Measurements from ENCODE around the gene ETV5. TPM values are rescaled to one million over a fixed set of nuclear protein-coding genes. Genes with fewer than 3 reads are reported as not detected.

ETV5 gene
- total RNA-seq, 1 donor from 2014 or later = 40.6 TPM

GRCh38 chr3:186090901-186091300, 18.0 kb downstream of the ETV5 start:
- H3K27me3 Mint-ChIP-seq (ENCODE audit: unreplicated experiment) = peaks cover 2% of the 10 kb centered on the region
- H3K9me3 Mint-ChIP-seq (ENCODE audit: unreplicated experiment) = no peaks in the 10 kb centered on the region
- peak overlapping the region; percentile 30 for H3K27ac Mint-ChIP-seq (ENCODE audit: unreplicated experiment)
- no peak for TF ChIP-seq CTCF (IDR thresholded peaks at IDR 0.05; ENCODE audit: unreplicated experiment)
- DNase-seq (ENCODE audit: low spot score) = no peak
- H3K4me3 Mint-ChIP-seq (ENCODE audit: unreplicated experiment) = no peak overlapping the region
- H3K36me3 Mint-ChIP-seq (ENCODE audit: low read depth, unreplicated experiment) = peaks cover 13% of the 10 kb centered on the region
- H3K4me1 Mint-ChIP-seq (ENCODE audit: unreplicated experiment) = peaks cover 21% of the 10 kb centered on the region

GRCh38 chr3:186088335-186088734, 20.6 kb downstream of the ETV5 start:
- H3K4me3 Mint-ChIP-seq (ENCODE audit: unreplicated experiment) = no peak overlapping the region
- peaks cover 36% of the 10 kb centered on the region for H3K4me1 Mint-ChIP-seq (ENCODE audit: unreplicated experiment)
- H3K27me3 Mint-ChIP-seq (ENCODE audit: unreplicated experiment) = peaks cover 2% of the 10 kb centered on the region
- TF ChIP-seq CTCF (IDR thresholded peaks at IDR 0.05; ENCODE audit: unreplicated experiment) = no peak
- H3K36me3 Mint-ChIP-seq (ENCODE audit: low read depth, unreplicated experiment) = peaks cover 13% of the 10 kb centered on the region
- DNase-seq (ENCODE audit: low spot score) = no peak
- H3K9me3 Mint-ChIP-seq (ENCODE audit: unreplicated experiment) = no peaks in the 10 kb centered on the region
- H3K27ac Mint-ChIP-seq (ENCODE audit: unreplicated experiment) = no peak overlapping the region

GRCh38 chr3:186084264-186084663, 24.6 kb downstream of the ETV5 start:
- TF ChIP-seq CTCF (IDR thresholded peaks at IDR 0.05; ENCODE audit: unreplicated experiment) = no peak
- Mint-ChIP-seq H3K36me3 (ENCODE audit: low read depth, unreplicated experiment) (peaks cover 19% of the 10 kb centered on the region), H3K27ac (ENCODE audit: unreplicated experiment) (no peak overlapping the region), H3K4me1 (ENCODE audit: unreplicated experiment) (peaks cover 37% of the 10 kb centered on the region), H3K27me3 (ENCODE audit: unreplicated experiment) (peaks cover 2% of the 10 kb centered on the region), H3K4me3 (ENCODE audit: unreplicated experiment) (no peak overlapping the region), H3K9me3 (ENCODE audit: unreplicated experiment) (no peaks in the 10 kb centered on the region)
- no peak for DNase-seq (ENCODE audit: low spot score)

GRCh38 chr3:186083746-186084145, 25.1 kb downstream of the ETV5 start:
- H3K4me3 Mint-ChIP-seq (ENCODE audit: unreplicated experiment) = no peak overlapping the region
- H3K27me3 Mint-ChIP-seq (ENCODE audit: unreplicated experiment) = peaks cover 2% of the 10 kb centered on the region
- H3K36me3 Mint-ChIP-seq (ENCODE audit: low read depth, unreplicated experiment) = peaks cover 24% of the 10 kb centered on the region
- TF ChIP-seq CTCF (IDR thresholded peaks at IDR 0.05; ENCODE audit: unreplicated experiment) = no peak
- H3K9me3 Mint-ChIP-seq (ENCODE audit: unreplicated experiment) = no peaks in the 10 kb centered on the region
- peak overlapping the region; percentile 32 for H3K27ac Mint-ChIP-seq (ENCODE audit: unreplicated experiment)
- peaks cover 37% of the 10 kb centered on the region for H3K4me1 Mint-ChIP-seq (ENCODE audit: unreplicated experiment)
- DNase-seq (ENCODE audit: low spot score) = no peak

GRCh38 chr3:186082150-186082549, 26.7 kb downstream of the ETV5 start:
- H3K9me3 Mint-ChIP-seq (ENCODE audit: unreplicated experiment) = no peaks in the 10 kb centered on the region
- no peaks in the 10 kb centered on the region for H3K27me3 Mint-ChIP-seq (ENCODE audit: unreplicated experiment)
- no peak overlapping the region for H3K4me3 Mint-ChIP-seq (ENCODE audit: unreplicated experiment)
- no peak for DNase-seq (ENCODE audit: low spot score)
- peaks cover 24% of the 10 kb centered on the region for H3K36me3 Mint-ChIP-seq (ENCODE audit: low read depth, unreplicated experiment)
- H3K4me1 Mint-ChIP-seq (ENCODE audit: unreplicated experiment) = peaks cover 37% of the 10 kb centered on the region
- H3K27ac Mint-ChIP-seq (ENCODE audit: unreplicated experiment) = no peak overlapping the region
- no peak for TF ChIP-seq CTCF (IDR thresholded peaks at IDR 0.05; ENCODE audit: unreplicated experiment)
